ENCODE results near the gene PAK1. TPM values are rescaled to one million over a fixed set of nuclear protein-coding genes. Genes with fewer than 3 reads are reported as not detected.

PAK1 gene
- total RNA-seq, 2 donors from 2014 or later: 24.1 to 46.5 TPM

DNA sequence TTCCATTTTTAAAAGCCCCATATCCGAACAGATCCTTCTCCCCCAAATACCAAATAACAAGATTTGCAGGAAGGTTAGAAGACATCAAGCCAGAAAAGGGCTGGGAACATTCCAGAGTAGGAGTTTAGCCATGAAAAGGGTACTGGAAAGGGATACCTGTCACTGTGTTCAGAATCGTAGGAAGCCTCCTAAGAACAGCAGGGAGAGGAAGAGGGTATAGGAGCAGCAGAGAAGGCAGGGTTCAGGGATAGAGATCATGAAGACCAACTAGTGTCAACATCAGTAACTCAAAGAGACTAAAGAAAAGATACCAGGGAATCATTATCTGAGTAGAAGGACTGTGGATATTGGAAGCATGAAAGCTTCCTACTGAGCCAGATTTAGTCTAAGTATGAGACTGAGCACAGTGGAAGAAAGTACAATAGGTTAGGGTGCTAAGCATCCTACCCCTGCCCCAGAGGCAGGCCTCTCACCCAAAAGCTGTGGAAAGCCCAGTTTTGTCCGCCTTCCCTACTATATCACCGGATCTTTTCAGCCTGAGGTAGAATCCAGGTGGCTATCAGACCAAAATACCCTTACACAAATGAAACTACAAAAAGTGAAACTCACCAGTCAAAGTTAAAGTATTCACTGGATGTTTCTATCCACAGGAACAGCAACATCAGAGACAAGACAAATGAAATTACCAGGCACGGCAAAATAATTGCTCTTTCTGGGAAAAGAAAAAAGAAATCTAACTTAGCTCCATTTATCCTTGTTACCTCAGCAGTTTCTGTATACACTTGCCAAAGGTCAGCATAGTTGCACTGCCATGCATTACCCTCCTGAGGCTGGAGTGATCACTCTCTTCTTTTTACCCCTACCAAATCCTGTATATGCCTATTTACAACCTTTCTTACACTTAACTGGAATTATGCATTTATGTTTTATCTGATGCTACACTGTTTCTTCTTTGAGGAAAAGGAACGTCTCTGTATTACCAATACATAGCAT lies 189.1 kb downstream of the PAK1 start:
- ATAC-seq (no peak), DNase-seq (ENCODE audit: low spot score) (no peak)
- no peaks in the 10 kb centered on the region for H3K9me3 Mint-ChIP-seq
- no peak overlapping the region for H3K27ac Mint-ChIP-seq
- H3K4me1 Mint-ChIP-seq (ENCODE audit: low read depth in 2 of 2): no peaks in the 10 kb centered on the region
- no peaks in the 10 kb centered on the region for H3K36me3 Mint-ChIP-seq
- no peak overlapping the region for H3K4me3 Mint-ChIP-seq
- peaks cover 28 to 59% of the 10 kb centered on the region in 2 donors for H3K27me3 Mint-ChIP-seq

DNA sequence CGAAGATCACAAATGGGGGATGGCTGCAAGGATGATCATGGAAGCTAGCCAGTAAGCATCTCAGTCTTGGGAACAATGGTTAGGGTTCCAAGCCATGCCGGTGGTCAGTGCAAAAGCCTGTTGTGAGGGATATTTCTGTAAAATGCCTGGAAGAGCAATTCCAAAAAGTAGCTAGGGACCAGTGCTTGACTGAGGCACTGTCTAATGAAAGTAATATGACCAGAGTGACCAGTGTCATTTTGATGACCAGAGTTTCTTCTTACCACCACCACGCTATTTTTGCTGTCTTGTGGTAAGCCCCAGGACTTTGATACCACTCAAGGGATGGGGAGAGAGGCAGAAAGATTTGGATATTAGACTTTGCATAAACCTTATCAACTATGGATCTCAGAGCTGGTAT lies 190.8 kb downstream of the PAK1 start:
- H3K9me3 Mint-ChIP-seq: no peaks in the 10 kb centered on the region
- H3K36me3 Mint-ChIP-seq: no peaks in the 10 kb centered on the region
- H3K27me3 Mint-ChIP-seq: peaks cover 30 to 73% of the 10 kb centered on the region in 2 donors
- no peaks in the 10 kb centered on the region for H3K4me1 Mint-ChIP-seq (ENCODE audit: low read depth in 2 of 2)
- ATAC-seq: no peak
- H3K4me3 Mint-ChIP-seq: no peak overlapping the region
- no peak for DNase-seq (ENCODE audit: low spot score)
- H3K27ac Mint-ChIP-seq: no peak overlapping the region

DNA sequence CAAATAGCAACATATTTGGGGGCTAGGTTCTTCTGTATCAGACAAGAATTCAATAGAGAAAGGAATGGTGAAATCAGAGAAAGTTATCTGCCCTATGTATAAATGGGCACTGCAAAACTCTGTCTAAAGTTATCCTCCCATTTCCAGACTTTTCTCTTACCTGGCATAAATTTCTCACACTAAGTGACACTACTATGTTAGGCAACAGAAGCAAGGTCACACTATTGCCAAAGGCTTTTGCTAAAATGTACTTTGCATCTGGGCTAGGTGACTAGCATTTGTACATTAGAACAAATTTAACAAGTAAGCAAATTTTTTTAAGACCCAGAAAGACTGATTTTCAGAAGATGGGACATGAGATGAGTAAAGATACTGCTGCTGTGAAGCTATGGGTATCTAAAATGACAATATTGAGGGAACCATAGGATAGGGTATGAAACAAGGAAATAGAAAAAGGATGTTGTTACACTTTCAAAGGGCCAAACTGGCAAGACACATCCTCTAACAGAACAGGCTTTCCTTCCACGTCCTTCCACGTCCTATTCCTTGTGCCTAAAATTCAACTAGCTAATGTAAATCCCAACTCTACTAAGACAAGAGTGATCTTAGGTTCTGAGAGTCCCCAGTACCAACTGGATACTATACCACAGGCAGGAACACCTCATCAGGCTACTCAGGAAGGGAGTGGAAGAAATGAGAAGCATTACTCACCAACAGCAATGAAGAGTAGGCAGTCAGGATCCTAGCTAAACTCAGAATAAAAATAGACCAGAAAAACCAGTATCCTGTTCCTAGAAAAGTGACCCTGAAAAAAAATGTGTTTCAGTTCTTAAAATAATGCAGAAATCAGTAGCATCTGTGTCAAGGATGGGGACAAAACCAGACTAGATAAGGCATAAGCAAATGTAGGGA lies 195.0 kb downstream of the PAK1 start:
- no peak for DNase-seq (ENCODE audit: low spot score)
- no peak overlapping the region for H3K27ac Mint-ChIP-seq

DNA sequence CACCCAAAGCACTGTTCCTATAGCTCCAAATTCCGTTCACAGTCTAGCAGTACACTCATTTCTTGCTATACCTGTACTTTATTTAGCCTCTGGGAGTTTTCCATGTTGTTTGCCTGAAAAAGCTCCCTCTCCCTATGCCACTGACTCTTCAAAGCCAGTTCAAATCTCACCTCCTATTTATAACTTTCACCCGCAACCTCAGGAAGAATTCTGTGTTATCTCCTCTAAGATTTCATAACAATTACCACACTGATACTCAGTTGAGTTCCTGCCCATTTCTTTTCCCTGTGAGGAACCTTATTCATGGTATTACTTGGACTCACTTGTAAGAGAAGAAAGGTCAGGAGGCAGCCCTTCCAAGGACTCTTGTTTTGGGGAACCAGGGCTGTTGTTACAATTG lies 197.6 kb downstream of the PAK1 start:
- no peak for ATAC-seq
- no peak overlapping the region for H3K4me3 Mint-ChIP-seq
- no peaks in the 10 kb centered on the region for H3K4me1 Mint-ChIP-seq (ENCODE audit: low read depth in 2 of 2)
- H3K36me3 Mint-ChIP-seq: no peaks in the 10 kb centered on the region
- no peak overlapping the region for H3K27ac Mint-ChIP-seq
- peaks cover 15 to 43% of the 10 kb centered on the region in 2 donors for H3K27me3 Mint-ChIP-seq
- H3K9me3 Mint-ChIP-seq: no peaks in the 10 kb centered on the region
- no peak for DNase-seq (ENCODE audit: low spot score)

More for the DNA sequence above, 195.0 kb downstream of the PAK1 start:
- ATAC-seq: no peak
- Mint-ChIP-seq H3K36me3 (no peaks in the 10 kb centered on the region), H3K4me1 (ENCODE audit: low read depth in 2 of 2) (no peaks in the 10 kb centered on the region), H3K27me3 (peaks cover 21 to 54% of the 10 kb centered on the region in 2 donors), H3K4me3 (no peak overlapping the region), H3K9me3 (no peaks in the 10 kb centered on the region)

Other genes starting within 250 kb of the PAK1 start
- not detected for gene GDPD4, start 172.4 kb downstream of the PAK1 start, total RNA-seq
- gene AQP11, start 115.9 kb upstream of the PAK1 start, total RNA-seq: under 1 TPM; 0.17 to 0.20 TPM
- gene CLNS1A, start 163.7 kb upstream of the PAK1 start, total RNA-seq: 100 to 1,000 TPM in 1 of 2 donors, 10 to 100 TPM in 1; 98.4 to 140 TPM